VCaP (cell line): ENCODE results near the gene RAG1.

Experiments used
- H3K27ac ChIP-seq: fragments of 450-650 bp; 2 replicates; pipeline ENCODE4 v1.5.1; 2017
- CTCF ChIP-seq: fragments of 450-650 bp; conservative IDR thresholded peaks from 2 replicates; pipeline ENCODE4 v1.5.1; 2017; ENCODE audit warnings: mild to moderate bottlenecking, moderate library complexity

The RAG1 gene

GRCh38 chr11:36608491-36609199 lies 40.8 kb downstream of the RAG1 start:
- H3K27ac ChIP-seq: no peak overlapping the region
- TF ChIP-seq CTCF: no peak

- no peak overlapping the region for H3K27ac ChIP-seq
- TF ChIP-seq CTCF: no peak
These were observed 41.6 kb downstream of the RAG1 start for GRCh38 chr11:36609383-36609782.

- H3K27ac ChIP-seq: no peak overlapping the region
- TF ChIP-seq CTCF: no peak
These were observed 48.0 kb downstream of the RAG1 start for GRCh38 chr11:36615826-36616225.

GRCh38 chr11:36617543-36618362 lies 49.9 kb downstream of the RAG1 start:
- TF ChIP-seq CTCF: no peak
- no peak overlapping the region for H3K27ac ChIP-seq

GRCh38 chr11:36618363-36619047 lies 50.7 kb downstream of the RAG1 start:
- no peak overlapping the region for H3K27ac ChIP-seq

GRCh38 chr11:36619502-36619901 lies 51.7 kb downstream of the RAG1 start:
- no peak for TF ChIP-seq CTCF
- no peak overlapping the region for H3K27ac ChIP-seq

More at GRCh38 chr11:36618363-36619047, 50.7 kb downstream of the RAG1 start:
- TF ChIP-seq CTCF: no peak

- no peak for TF ChIP-seq CTCF
- no peak overlapping the region for H3K27ac ChIP-seq
These were observed 52.4 kb downstream of the RAG1 start for GRCh38 chr11:36620246-36620645.
